Activated T-cell treated with anti-CD3 and anti-CD28 coated beads, Interleukin-2, amount 50 U/mL, for 1 hour (primary cell): ENCODE results near the gene DOCK7.
"Not testable (repeated sequence)": the region's sequence is repeated elsewhere in the genome, so short reads cannot be mapped to it uniquely, and the experiment has no call there.

Experiments used
- DNase-seq: peaks from one replicate; pipeline ENCODE4 v3.0.0-alpha.2; 2020

Gene DOCK7

GRCh38 chr1:62601457-62601856 lies 86.7 kb downstream of the DOCK7 start:
- no peak for DNase-seq

GRCh38 chr1:62599044-62599443 lies 89.1 kb downstream of the DOCK7 start:
- DNase-seq = no peak

- no peak for DNase-seq
Observed at GRCh38 chr1:62597281-62597680, 90.9 kb downstream of the DOCK7 start, which contains the start of gene ANGPTL3. ANGPTL3 (plus strand) TSS chr1:62597520; CDS start chr1:62597567, 47 bp downstream.

- no peak for DNase-seq
Observed at GRCh38 chr1:62595647-62596046, 92.5 kb downstream of the DOCK7 start.

GRCh38 chr1:62593825-62594394 lies 94.3 kb downstream of the DOCK7 start:
- DNase-seq = no peak

GRCh38 chr1:62590970-62591368 lies 97.2 kb downstream of the DOCK7 start:
- DNase-seq = no peak

GRCh38 chr1:62590255-62590969 lies 97.8 kb downstream of the DOCK7 start:
- DNase-seq = no peak

GRCh38 chr1:62589321-62589720 lies 98.9 kb downstream of the DOCK7 start:
- no peak for DNase-seq

GRCh38 chr1:62588000-62588399 lies 100.2 kb downstream of the DOCK7 start:
- DNase-seq = no peak

- DNase-seq = no peak
Observed at GRCh38 chr1:62585469-62586155, 102.6 kb downstream of the DOCK7 start.

GRCh38 chr1:62573675-62574074 lies 114.5 kb downstream of the DOCK7 start:
- DNase-seq = no peak

- no peak for DNase-seq
Observed at GRCh38 chr1:62572476-62572875, 115.7 kb downstream of the DOCK7 start.

GRCh38 chr1:62571517-62571916 lies 116.7 kb downstream of the DOCK7 start:
- not testable (repeated sequence) for DNase-seq

- DNase-seq = not testable (repeated sequence)
Observed at GRCh38 chr1:62567926-62568325, 120.3 kb downstream of the DOCK7 start.

GRCh38 chr1:62567182-62567581 lies 121.0 kb downstream of the DOCK7 start:
- DNase-seq = not testable (repeated sequence)

- DNase-seq = no peak
Observed at GRCh38 chr1:62561306-62561705, 126.9 kb downstream of the DOCK7 start.

- no peak for DNase-seq
Observed at GRCh38 chr1:62544570-62544969, 143.6 kb downstream of the DOCK7 start.

GRCh38 chr1:62541048-62541447 lies 147.1 kb downstream of the DOCK7 start:
- no peak for DNase-seq

- DNase-seq = no peak
Observed at GRCh38 chr1:62539028-62539447, 149.1 kb downstream of the DOCK7 start.

GRCh38 chr1:62536865-62537264 lies 151.3 kb downstream of the DOCK7 start:
- no peak for DNase-seq

GRCh38 chr1:62530516-62531154 lies 157.6 kb downstream of the DOCK7 start:
- no peak for DNase-seq

- DNase-seq = no peak
Observed at GRCh38 chr1:62529227-62529626, 159.0 kb downstream of the DOCK7 start.

GRCh38 chr1:62528015-62528414 lies 160.2 kb downstream of the DOCK7 start:
- DNase-seq = no peak

GRCh38 chr1:62527346-62527745 lies 160.8 kb downstream of the DOCK7 start:
- not testable (repeated sequence) for DNase-seq
